ENCODE data around the gene TMEM86B. TPM values are rescaled to one million over a fixed set of nuclear protein-coding genes. Genes with fewer than 3 reads are reported as not detected.

The TMEM86B gene
- total RNA-seq, 1 donor from 2014 or later: 6.7 TPM

- Mint-ChIP-seq H3K36me3 (peaks cover 46% of the 10 kb centered on the region), H3K4me1 (no peaks in the 10 kb centered on the region), H3K9me3 (no peaks in the 10 kb centered on the region), H3K27me3 (ENCODE audit: low read depth) (no peaks in the 10 kb centered on the region), H3K27ac (no peak overlapping the region), H3K4me3 (no peak overlapping the region)
- no peak for DNase-seq (ENCODE audit: low spot score in 2 of 2, unreplicated experiment in 2 of 2)
- TF ChIP-seq CTCF (IDR thresholded peaks at IDR 0.05; ENCODE audit: unreplicated experiment): no peak
These were observed 9.5 kb upstream of the TMEM86B start for GRCh38 chr19:55238030-55238429.

GRCh38 chr19:55232986-55233385 is 4.4 kb upstream of the TMEM86B start:
- H3K27me3 Mint-ChIP-seq (ENCODE audit: low read depth): no peaks in the 10 kb centered on the region
- TF ChIP-seq CTCF (IDR thresholded peaks at IDR 0.05; ENCODE audit: unreplicated experiment): no peak
- DNase-seq (ENCODE audit: low spot score in 2 of 2, unreplicated experiment in 2 of 2): no peak
- H3K4me3 Mint-ChIP-seq: no peak overlapping the region
- H3K27ac Mint-ChIP-seq: no peak overlapping the region
- H3K4me1 Mint-ChIP-seq: peaks cover 1% of the 10 kb centered on the region
- H3K36me3 Mint-ChIP-seq: peaks cover 32% of the 10 kb centered on the region
- no peaks in the 10 kb centered on the region for H3K9me3 Mint-ChIP-seq

- Mint-ChIP-seq H3K4me1 (peaks cover 3% of the 10 kb centered on the region), H3K27me3 (ENCODE audit: low read depth) (no peaks in the 10 kb centered on the region), H3K4me3 (no peak overlapping the region), H3K9me3 (no peaks in the 10 kb centered on the region), H3K27ac (no peak overlapping the region), H3K36me3 (peaks cover 30% of the 10 kb centered on the region)
- no peak for TF ChIP-seq CTCF (IDR thresholded peaks at IDR 0.05; ENCODE audit: unreplicated experiment)
- DNase-seq (ENCODE audit: low spot score in 2 of 2, unreplicated experiment in 2 of 2): no peak
These were observed 3.7 kb upstream of the TMEM86B start for GRCh38 chr19:55232286-55232602.

GRCh38 chr19:55231391-55232285 is 3.1 kb upstream of the TMEM86B start:
- Mint-ChIP-seq H3K27me3 (ENCODE audit: low read depth) (no peaks in the 10 kb centered on the region), H3K36me3 (peaks cover 25% of the 10 kb centered on the region), H3K4me1 (peaks cover 3% of the 10 kb centered on the region), H3K27ac (no peak overlapping the region), H3K4me3 (no peak overlapping the region), H3K9me3 (no peaks in the 10 kb centered on the region)
- no peak for DNase-seq (ENCODE audit: low spot score in 2 of 2, unreplicated experiment in 2 of 2)
- no peak for TF ChIP-seq CTCF (IDR thresholded peaks at IDR 0.05; ENCODE audit: unreplicated experiment)

GRCh38 chr19:55230780-55231179 is 2.2 kb upstream of the TMEM86B start:
- H3K4me3 Mint-ChIP-seq: no peak overlapping the region
- DNase-seq (ENCODE audit: low spot score in 2 of 2, unreplicated experiment in 2 of 2): no peak
- peaks cover 3% of the 10 kb centered on the region for H3K4me1 Mint-ChIP-seq
- TF ChIP-seq CTCF (IDR thresholded peaks at IDR 0.05; ENCODE audit: unreplicated experiment): no peak
- H3K9me3 Mint-ChIP-seq: no peaks in the 10 kb centered on the region
- H3K36me3 Mint-ChIP-seq: peaks cover 23% of the 10 kb centered on the region
- no peak overlapping the region for H3K27ac Mint-ChIP-seq
- no peaks in the 10 kb centered on the region for H3K27me3 Mint-ChIP-seq (ENCODE audit: low read depth)
